H1 (cell line): ENCODE measurements around the gene CNTN5. TPM values are rescaled to one million over a fixed set of nuclear protein-coding genes. Genes with fewer than 3 reads are reported as not detected.

Source experiments
- CTCF ChIA-PET: fragments of 300-600 bp; sonication (Branson Sonifier 250); formaldehyde crosslinking; loops from one replicate; lab custom pipeline; 2021; ENCODE audit not compliant: partially characterized antibody; lab: Charles Lee
- POLR2A ChIA-PET: fragments of 300-600 bp; sonication (Branson Sonifier 250); formaldehyde crosslinking; loops from one replicate; lab custom pipeline; 2021; ENCODE audit warnings: inconsistent platforms; ENCODE audit not compliant: partially characterized antibody; lab: Charles Lee
- DNase-seq, 2 experiments: peaks; one replicate each; pipeline versions ENCODE4 v3.0.0 to v3.0.0-alpha.2; 2010 to 2022; ENCODE audit warnings: low spot score in 2 of 2, low read depth in 1 of 2, mixed read lengths in 1 of 2
- FAIRE-seq: peaks from 2 replicates; lab custom pipeline; 2011; peaks lifted over from hg19 to GRCh38; lab: Jason Lieb, UNC
- H2AFZ ChIP-seq: 2 replicates; pipeline ENCODE4 v1.8.1; 2012; ENCODE audit warnings: low read length, inconsistent platforms
- H2AK5ac ChIP-seq: 2 replicates; pipeline ENCODE4 v1.6.1; 2013; ENCODE audit warnings: low read depth, low read length
- H2BK120ac ChIP-seq: replicated peaks from 2 replicates; pipeline ENCODE3; 2013; ENCODE audit warnings: low read depth, low read length, inconsistent platforms
- H2BK12ac ChIP-seq: 2 replicates; pipeline ENCODE4 v1.6.1; 2013; ENCODE audit warnings: low read depth, low read length
- H2BK15ac ChIP-seq: 2 replicates; pipeline ENCODE4 v1.6.1; 2013; ENCODE audit warnings: low read length
- H2BK20ac ChIP-seq: 2 replicates; pipeline ENCODE4 v1.6.1; 2013; ENCODE audit warnings: low read length
- H2BK5ac ChIP-seq: 2 replicates; pipeline ENCODE4 v1.6.1; 2013; ENCODE audit warnings: low read depth, low read length
- H3K14ac ChIP-seq: 2 replicates; pipeline ENCODE4 v1.6.1; 2013; ENCODE audit warnings: inconsistent platforms; ENCODE audit not compliant: insufficient read length
- H3K18ac ChIP-seq: 2 replicates; pipeline ENCODE4 v1.6.1; 2013; ENCODE audit warnings: low read length; ENCODE audit errors: extremely low read depth
- H3K23ac ChIP-seq: 2 replicates; pipeline ENCODE4 v1.6.1; 2013; ENCODE audit warnings: inconsistent platforms; ENCODE audit not compliant: insufficient read length
- H3K23me2 ChIP-seq: 2 replicates; pipeline ENCODE4 v1.6.1; 2013; ENCODE audit warnings: low read depth, low read length
- H3K27ac ChIP-seq: 2 replicates; pipeline ENCODE4 v1.6.1; 2011; ENCODE audit warnings: low read depth, low read length, inconsistent platforms
- H3K27me3 ChIP-seq, 4 experiments: replicated peaks in 1 of 4; 1 replicate in 1 of 4; 2 replicates in 3 of 4; pipeline versions ENCODE4 v1.6.1 to v1.8.1; 2011 to 2013; ENCODE audit warnings: low read length in 3 of 4, mild to moderate bottlenecking in 3 of 4, inconsistent platforms in 2 of 4, mixed read lengths in 2 of 4, moderate library complexity in 1 of 4; ENCODE audit not compliant: control insufficient read depth in 3 of 4, insufficient read depth in 3 of 4; ENCODE audit errors: extremely low read depth in 1 of 4
- H3K36me3 ChIP-seq, 4 experiments: 2 replicates each; pipeline versions ENCODE4 v1.6.1 to v1.8.1; 2011 to 2013; ENCODE audit warnings: mild to moderate bottlenecking in 4 of 4, low read length in 3 of 4, moderate library complexity in 2 of 4, control low read depth in 1 of 4, inconsistent platforms in 1 of 4; ENCODE audit not compliant: insufficient read depth in 4 of 4, control insufficient read depth in 2 of 4
- H3K4ac ChIP-seq: replicated peaks from 2 replicates; pipeline ENCODE3; 2013; ENCODE audit warnings: low read length, low read depth, mixed read lengths, inconsistent platforms; ENCODE audit not compliant: insufficient read length
- H3K4me1 ChIP-seq, 4 experiments: replicated peaks in 1 of 4; 1 replicate in 1 of 4; 2 replicates in 3 of 4; pipeline versions ENCODE4 v1.6.1 to v1.8.1; 2011 to 2013; ENCODE audit warnings: low read length in 3 of 4, inconsistent platforms in 2 of 4, mixed read lengths in 1 of 4; ENCODE audit not compliant: insufficient read depth in 4 of 4, control insufficient read depth in 3 of 4
- H3K4me2 ChIP-seq, 2 experiments: 2 replicates each; pipeline versions ENCODE4 v1.6.1 to v1.8.1; 2011 to 2013; ENCODE audit warnings: low read depth in 2 of 2, low read length in 2 of 2, control low read depth in 1 of 2, inconsistent platforms in 1 of 2, mild to moderate bottlenecking in 1 of 2; ENCODE audit not compliant: insufficient read depth in 1 of 2
- H3K4me3 ChIP-seq, 4 experiments: fragments of 200-600, 300-600 bp in 1 of 4; sonication (generic), shearing (Covaris generic), sonication (Bioruptor Twin) in 1 of 4; 2 replicates each; pipeline versions ENCODE4 v1.5.1 to v1.8.1; 2011 to 2016; ENCODE audit warnings: low read length in 4 of 4, low read depth in 3 of 4, control low read depth in 2 of 4, inconsistent platforms in 2 of 4, mild to moderate bottlenecking in 2 of 4, mixed read lengths in 1 of 4, moderate library complexity in 1 of 4; ENCODE audit not compliant: insufficient read depth in 2 of 4; ENCODE audit errors: extremely low read depth in 1 of 4
- H3K56ac ChIP-seq: replicated peaks from 2 replicates; pipeline ENCODE3; 2013; ENCODE audit warnings: low read depth, mild to moderate bottlenecking, mixed read lengths, low read length, inconsistent platforms; ENCODE audit not compliant: insufficient read length
- H3K79me1 ChIP-seq: 2 replicates; pipeline ENCODE4 v1.6.1; 2013; ENCODE audit warnings: low read depth, low read length, control low read depth
- H3K79me2 ChIP-seq, 2 experiments: 2 replicates each; pipeline versions ENCODE4 v1.6.1 to v1.8.1; 2012 to 2013; ENCODE audit warnings: low read length in 2 of 2, mild to moderate bottlenecking in 2 of 2, inconsistent platforms in 1 of 2; ENCODE audit not compliant: insufficient read depth in 2 of 2, control insufficient read depth in 1 of 2
- H3K9ac ChIP-seq, 4 experiments: replicated peaks in 1 of 4; 1 replicate in 1 of 4; 2 replicates in 3 of 4; pipeline versions ENCODE4 v1.6.1 to v1.8.1; 2011 to 2013; ENCODE audit warnings: low read depth in 3 of 4, low read length in 3 of 4, control low read depth in 2 of 4, mild to moderate bottlenecking in 2 of 4, moderate library complexity in 2 of 4, inconsistent platforms in 1 of 4; ENCODE audit errors: extremely low read depth in 1 of 4
- H3K9me3 ChIP-seq, 2 experiments: 2 replicates each; pipeline versions ENCODE4 v1.6.1 to v1.8.1; 2012 to 2013; ENCODE audit warnings: mild to moderate bottlenecking in 2 of 2, moderate library complexity in 2 of 2, control low read depth in 1 of 2, inconsistent platforms in 1 of 2, low read depth in 1 of 2, low read length in 1 of 2, mixed read lengths in 1 of 2; ENCODE audit not compliant: insufficient read depth in 2 of 2
- H4K20me1 ChIP-seq, 2 experiments: replicated peaks in 1 of 2; 2 replicates each; pipeline versions ENCODE3 to v1.8.1; 2011 to 2013; ENCODE audit warnings: inconsistent platforms in 2 of 2, low read length in 2 of 2, mild to moderate bottlenecking in 1 of 2; ENCODE audit not compliant: insufficient read depth in 2 of 2, control insufficient read depth in 1 of 2
- H4K5ac ChIP-seq: 2 replicates; pipeline ENCODE4 v1.6.1; 2013; ENCODE audit warnings: low read length, low read depth, mixed read lengths, inconsistent platforms; ENCODE audit not compliant: insufficient read length
- H4K8ac ChIP-seq: 2 replicates; pipeline ENCODE4 v1.8.0; 2013; ENCODE audit warnings: mild to moderate bottlenecking, moderate library complexity, low read length, inconsistent platforms; ENCODE audit not compliant: insufficient read depth; ENCODE audit errors: extremely low read depth
- H4K91ac ChIP-seq: replicated peaks from 2 replicates; pipeline ENCODE3; 2013; ENCODE audit warnings: low read length, mixed read lengths, inconsistent platforms; ENCODE audit not compliant: insufficient read length
- CREB1 ChIP-seq: IDR thresholded peaks from 2 replicates; pipeline ENCODE4 v1.6.1; 2012; ENCODE audit warnings: inconsistent platforms
- EZH2 ChIP-seq: fragments of 200-600 bp; sonication (generic); IDR thresholded peaks from 2 replicates; pipeline ENCODE4 v1.7.1; 2012; ENCODE audit warnings: low read depth, mild to moderate bottlenecking, moderate library complexity, low read length, inconsistent platforms; ENCODE audit not compliant: severe bottlenecking
- GABPA ChIP-seq: IDR thresholded peaks from 2 replicates; pipeline ENCODE4 v1.6.1; 2011; ENCODE audit warnings: mild to moderate bottlenecking, low read length, moderate library complexity, borderline replicate concordance; ENCODE audit not compliant: insufficient read depth
- GTF2F1 ChIP-seq: IDR thresholded peaks from 2 replicates; pipeline ENCODE4 v1.6.1; 2012; ENCODE audit warnings: low read depth, low read length, improper control_type of control experiment, borderline replicate concordance
- JUND ChIP-seq: IDR thresholded peaks from 2 replicates; pipeline ENCODE4 v1.6.1; 2011; ENCODE audit warnings: mild to moderate bottlenecking, improper control_type of control experiment, low read length
- NANOG ChIP-seq: IDR thresholded peaks from 2 replicates; pipeline ENCODE4 v1.6.1; 2011; ENCODE audit warnings: low read length, low read depth, mild to moderate bottlenecking, inconsistent platforms; ENCODE audit not compliant: insufficient read depth, poor library complexity, severe bottlenecking
- SIRT6 ChIP-seq: IDR thresholded peaks from one replicate; pipeline ENCODE4 v1.7.1; 2012; ENCODE audit warnings: low read length, inconsistent platforms
- SRF ChIP-seq: IDR thresholded peaks from 2 replicates; pipeline ENCODE4 v1.6.1; 2011; ENCODE audit warnings: mild to moderate bottlenecking, low read depth, low read length, moderate library complexity
- TAF7 ChIP-seq: optimal IDR thresholded peaks from 2 replicates; pipeline ENCODE3; 2011; ENCODE audit warnings: low read depth, mild to moderate bottlenecking, inconsistent platforms, low read length, moderate library complexity, borderline replicate concordance
- WGBS, 2 experiments: shearing (Covaris generic) in 1 of 2; methylation state at CpG; one replicate each; pipeline versions ENCODE4 v1.1.6 to v1.1.7; 2013 to 2015; ENCODE audit warnings: low lambda C conversion rate in 2 of 2, mixed read lengths in 2 of 2, inconsistent platforms in 1 of 2, low coverage in 1 of 2, missing lambda C conversion rate in 1 of 2; ENCODE audit not compliant: insufficient replicate concordance in 2 of 2, insufficient coverage in 1 of 2, insufficient read length in 1 of 2; ENCODE audit errors: extremely low coverage in 1 of 2, missing lambda C conversion rate in 1 of 2; 5-methylcytosine and 5-hydroxymethylcytosine counted together
- polyA plus RNA-seq, 7 experiments: library from polyadenylated mRNA; depleted of rRNA in 3 of 7; stranded (reverse) in 5 of 7; unstranded in 2 of 7; fragments of >200 nt in 5 of 7; fragments of 200-250 nt in 2 of 7; gene quantifications; 1 replicate in 5 of 7; 2 replicates in 1 of 7; 4 replicates in 1 of 7; pipeline versions ENCODE4 v1.2.1 to v1.2.3, GENCODE V29; 2011 to 2013; ENCODE audit warnings: missing spikeins in 2 of 7, mixed read lengths in 2 of 7
- total RNA-seq: library from RNA; stranded (reverse); fragmentation: NEBNext Ultra II Directional; extraction: Animal tissue kit (Norgen Biotek cat#: 25700); gene quantifications from 2 replicates; pipeline ENCODE4 v1.2.1, GENCODE V29; 2021

The CNTN5 gene
- total and polyA plus RNA-seq, 2 of the 8 experiments (the other 6 are each of a cell fraction or from before 2014, with no cell fraction given), result not detected

- no peaks in the 10 kb centered on the region; a peak in 1 of 4 replicates for H3K9me3 ChIP-seq
- FAIRE-seq (no peak), DNase-seq (no peak)
- no peaks in the 10 kb centered on the region for H3K36me3 ChIP-seq
- H3K27ac ChIP-seq, result no peak overlapping the region
- no peak overlapping the region for H3K18ac ChIP-seq
- no peak overlapping the region for H2BK20ac ChIP-seq
- H3K56ac ChIP-seq, result no peak overlapping the region
- H4K5ac ChIP-seq, result no peak overlapping the region
- H3K4me2 ChIP-seq, result no peak overlapping the region
- no peak overlapping the region for H4K91ac ChIP-seq
- H3K79me2 ChIP-seq, result no peaks in the 10 kb centered on the region
- H4K20me1 ChIP-seq, result no peaks in the 10 kb centered on the region
- H3K79me1 ChIP-seq, result no peaks in the 10 kb centered on the region
- no peak overlapping the region for H2BK15ac ChIP-seq
- no peak overlapping the region for H4K8ac ChIP-seq
- H3K14ac ChIP-seq, result no peak overlapping the region
- CTCF ChIA-PET, result no interaction called here
- no peak overlapping the region for H2AFZ ChIP-seq
- H3K9ac ChIP-seq, result no peak overlapping the region
- no peak overlapping the region for H2AK5ac ChIP-seq
- no peak overlapping the region for H2BK12ac ChIP-seq
- H3K23ac ChIP-seq, result no peak overlapping the region
- H3K23me2 ChIP-seq, result no peaks in the 10 kb centered on the region
- POLR2A ChIA-PET, result no interaction called here
- no peak overlapping the region for H2BK5ac ChIP-seq
- 56% methylated on average over 4 of the region's 4 CpGs; no CpG with 5 or more reads in 1 of the 2 experiments for WGBS, 2 experiments
- H3K4ac ChIP-seq, result no peak overlapping the region
- H3K4me3 ChIP-seq, result no peak overlapping the region
- H3K27me3 ChIP-seq, result no peaks in the 10 kb centered on the region
- H2BK120ac ChIP-seq, result no peak overlapping the region
- peaks cover 0 to 2% (median 0%) of the 10 kb centered on the region in 4 experiments; a peak in 2 of 7 replicates for H3K4me1 ChIP-seq
- no peak for TF ChIP-seq NANOG
- no peak for TF ChIP-seq GABPA
- no peak for TF ChIP-seq TAF7
- no peak for TF ChIP-seq EZH2
- no peak for TF ChIP-seq SIRT6
- TF ChIP-seq JUND, result no peak
- no peak for TF ChIP-seq CREB1
- no peak for TF ChIP-seq GTF2F1
- no peak for TF ChIP-seq SRF
Observed at GRCh38 chr11:99634581-99634980, 613.8 kb downstream of the CNTN5 start.
